GM19397 (cell line): ENCODE results near the gene DIS3L2.
"Not testable (repeated sequence)": the region's sequence is repeated elsewhere in the genome, so short reads cannot be mapped to it uniquely, and the experiment has no call there.

Experiments
- ATAC-seq: cut with Tn5 transposase; IDR thresholded peaks from one replicate; pipeline ENCODE4 v1.9.1; 2021; ENCODE audit warnings: mild to moderate bottlenecking, moderate library complexity; ENCODE audit not compliant: unreplicated experiment

Gene DIS3L2

GRCh38 chr2:231928481-231928880 lies 33.0 kb upstream of the DIS3L2 start:
- ATAC-seq = no peak

- ATAC-seq = no peak
These were observed 32.4 kb upstream of the DIS3L2 start for GRCh38 chr2:231928901-231929725.

GRCh38 chr2:231929961-231930592 lies 31.4 kb upstream of the DIS3L2 start:
- ATAC-seq = no peak

- ATAC-seq = no peak
These were observed 30.8 kb upstream of the DIS3L2 start for GRCh38 chr2:231930593-231931281.

- no peak for ATAC-seq
These were observed 30.0 kb upstream of the DIS3L2 start for GRCh38 chr2:231931481-231931915.

GRCh38 chr2:231932711-231932970 lies 28.9 kb upstream of the DIS3L2 start:
- ATAC-seq = no peak

- no peak for ATAC-seq
These were observed 28.3 kb upstream of the DIS3L2 start for GRCh38 chr2:231932985-231933915.

GRCh38 chr2:231933916-231934401 lies 27.6 kb upstream of the DIS3L2 start:
- no peak for ATAC-seq

- ATAC-seq = no peak
These were observed 26.9 kb upstream of the DIS3L2 start for GRCh38 chr2:231934441-231935206.

GRCh38 chr2:231935207-231935524 lies 26.3 kb upstream of the DIS3L2 start:
- no peak for ATAC-seq

GRCh38 chr2:231935815-231936214 lies 25.7 kb upstream of the DIS3L2 start:
- no peak for ATAC-seq

GRCh38 chr2:231936491-231936890 lies 25.0 kb upstream of the DIS3L2 start:
- ATAC-seq = no peak

GRCh38 chr2:231937057-231937456 lies 24.5 kb upstream of the DIS3L2 start:
- ATAC-seq = no peak

- ATAC-seq = no peak
These were observed 22.5 kb upstream of the DIS3L2 start for GRCh38 chr2:231939022-231939421.

- ATAC-seq = no peak
These were observed 20.7 kb upstream of the DIS3L2 start for GRCh38 chr2:231940795-231941194.

GRCh38 chr2:231941673-231942072 lies 19.8 kb upstream of the DIS3L2 start:
- no peak for ATAC-seq

- no peak for ATAC-seq
These were observed 19.3 kb upstream of the DIS3L2 start for GRCh38 chr2:231942180-231942579.

GRCh38 chr2:231946241-231946814 lies 15.2 kb upstream of the DIS3L2 start:
- no peak for ATAC-seq

GRCh38 chr2:231947112-231947511 lies 14.4 kb upstream of the DIS3L2 start:
- not testable (repeated sequence) for ATAC-seq

GRCh38 chr2:231947694-231948093 lies 13.8 kb upstream of the DIS3L2 start:
- ATAC-seq = no peak
